GM12892 (cell line): ENCODE data around the gene NEGR1.

Experiments used
- POLR2A ChIP-seq: IDR thresholded peaks from 2 replicates; pipeline ENCODE4 v1.6.1; 2011; ENCODE audit warnings: low read depth, low read length, control low read depth
- POLR2AphosphoS5 ChIP-seq: IDR thresholded peaks from 2 replicates; pipeline ENCODE4 v1.6.1; 2011; ENCODE audit warnings: low read depth, low read length, control low read depth
- TAF1 ChIP-seq: IDR thresholded peaks from 2 replicates; pipeline ENCODE4 v1.6.1; 2011; ENCODE audit warnings: low read depth, mild to moderate bottlenecking, control low read depth, low read length, borderline replicate concordance

GRCh38 chr1:72177711-72178110, 104.6 kb downstream of the NEGR1 start:
- TF ChIP-seq POLR2A (no peak), POLR2AphosphoS5 (no peak), TAF1 (no peak)
